Left colon (tissue), 2 donors: ENCODE measurements around the gene EMILIN2. TPM values are rescaled to one million over a fixed set of nuclear protein-coding genes. Genes with fewer than 3 reads are reported as not detected.
"Not testable (repeated sequence)": the region's sequence is repeated elsewhere in the genome, so short reads cannot be mapped to it uniquely, and the experiment has no call there.

Source experiments
- ATAC-seq: fragments of 200-7000 bp; cut with Tn5 transposase; one replicate; pipeline ENCODE4 v1.9.1; 2020; ENCODE audit warnings: mild to moderate bottlenecking, moderate library complexity
- DNase-seq, 2 donors: peaks; one replicate each; pipeline ENCODE4 v3.0.0-alpha.2; 2020
- intact Hi-C, 2 donors: fragments of 100-400 bp; cut with DNase I in 1 of 2; cut with micrococcal nuclease in 1 of 2; formaldehyde crosslinking; loops; one replicate each; pipeline versions ENCODE4 v1.11.2 to v1.14.0; 2022; cut with DNase I, micrococcal nuclease
- total RNA-seq, 2 donors: library from RNA; stranded (reverse); fragmentation: NEBNext Ultra II Directional; extraction: Animal tissue kit (Norgen Biotek cat#: 25700); gene quantifications; one replicate each; pipeline ENCODE4 v1.2.1, GENCODE V29; 2021
- donor health status: DM: no; HTN: no; CAD: no.
- donor health status: DM: yes; HTN: yes; CAD: no.

EMILIN2 gene
- total RNA-seq, 2 donors from 2014 or later: 16.3 to 18.1 TPM

- DNase-seq: no peak
- intact Hi-C loops: no loop called here
Observed at GRCh38 chr18:2908946-2909335, 62.1 kb downstream of the EMILIN2 start.

GRCh38 chr18:2909431-2910140 is 62.8 kb downstream of the EMILIN2 start:
- DNase-seq: no peak
- no peak for ATAC-seq
- intact Hi-C loops: no loop called here

More at GRCh38 chr18:2908946-2909335, 62.1 kb downstream of the EMILIN2 start:
- ATAC-seq: no peak

GRCh38 chr18:2910261-2910660 is 63.5 kb downstream of the EMILIN2 start:
- ATAC-seq: no peak
- no peak for DNase-seq
- intact Hi-C loops: no loop called here

- intact Hi-C loops: no loop called here
- DNase-seq (no peak), ATAC-seq (no peak)
Observed at GRCh38 chr18:2910751-2911425, 64.1 kb downstream of the EMILIN2 start.

GRCh38 chr18:2911533-2911932 is 64.7 kb downstream of the EMILIN2 start:
- DNase-seq (no peak), ATAC-seq (no peak)
- intact Hi-C loops: no loop called here

GRCh38 chr18:2912357-2913299 is 65.8 kb downstream of the EMILIN2 start:
- no peak for ATAC-seq
- intact Hi-C loops: no loop called here
- no peak for DNase-seq

GRCh38 chr18:2913398-2914005 is 66.7 kb downstream of the EMILIN2 start:
- intact Hi-C loops: no loop called here
- DNase-seq (no peak), ATAC-seq (no peak)

- ATAC-seq (no peak), DNase-seq (no peak)
- intact Hi-C loops: no loop called here
Observed at GRCh38 chr18:2914185-2914880, 67.5 kb downstream of the EMILIN2 start.

GRCh38 chr18:2914881-2915240 is 68.1 kb downstream of the EMILIN2 start:
- intact Hi-C loops: no loop called here
- ATAC-seq (no peak), DNase-seq (no peak)

- DNase-seq, intact Hi-C loops, ATAC-seq: not testable (repeated sequence)
Observed at GRCh38 chr18:2915486-2915885, 68.7 kb downstream of the EMILIN2 start.

GRCh38 chr18:2916184-2916583 is 69.4 kb downstream of the EMILIN2 start:
- intact Hi-C loops: no loop called here
- ATAC-seq (peak; percentile 35), DNase-seq (no peak)

GRCh38 chr18:2917259-2918047 is 70.6 kb downstream of the EMILIN2 start:
- no peak for DNase-seq
- intact Hi-C loops: no loop called here
- ATAC-seq: peak; percentile 82

GRCh38 chr18:2918761-2919550 is 72.2 kb downstream of the EMILIN2 start:
- intact Hi-C loops: no loop called here
- ATAC-seq: no peak
- DNase-seq: no peak

- no peak for DNase-seq
- intact Hi-C loops: no loop called here
- no peak for ATAC-seq
Observed at GRCh38 chr18:2919600-2919999, 72.8 kb downstream of the EMILIN2 start.

GRCh38 chr18:2920027-2920426 is 73.2 kb downstream of the EMILIN2 start:
- ATAC-seq: no peak
- DNase-seq: no peak
- intact Hi-C loops: loop anchor here in 1 of 2 donors (10.0 kb wide), 1 partner anchor 315 kb away; no protein-coding TSS in a partner anchor

- DNase-seq (no peak), ATAC-seq (no peak)
- intact Hi-C loops: loop anchor here in 1 of 2 donors (10.0 kb wide), 1 partner anchor 314 kb away; no protein-coding TSS in a partner anchor
Observed at GRCh38 chr18:2920546-2921343, 73.9 kb downstream of the EMILIN2 start.
